HG03108 (cell line): ENCODE results near the gene SPRYD7.
A peak's percentile ranks its signal among the peaks of the same experiment; 100 is the strongest.
"Not testable (repeated sequence)": the region's sequence is repeated elsewhere in the genome, so short reads cannot be mapped to it uniquely, and the experiment has no call there.

Source experiments
- ATAC-seq: cut with Tn5 transposase; IDR thresholded peaks from one replicate; pipeline ENCODE4 v1.9.1; 2021; ENCODE audit warnings: moderate library complexity; ENCODE audit not compliant: unreplicated experiment

SPRYD7 gene

DNA sequence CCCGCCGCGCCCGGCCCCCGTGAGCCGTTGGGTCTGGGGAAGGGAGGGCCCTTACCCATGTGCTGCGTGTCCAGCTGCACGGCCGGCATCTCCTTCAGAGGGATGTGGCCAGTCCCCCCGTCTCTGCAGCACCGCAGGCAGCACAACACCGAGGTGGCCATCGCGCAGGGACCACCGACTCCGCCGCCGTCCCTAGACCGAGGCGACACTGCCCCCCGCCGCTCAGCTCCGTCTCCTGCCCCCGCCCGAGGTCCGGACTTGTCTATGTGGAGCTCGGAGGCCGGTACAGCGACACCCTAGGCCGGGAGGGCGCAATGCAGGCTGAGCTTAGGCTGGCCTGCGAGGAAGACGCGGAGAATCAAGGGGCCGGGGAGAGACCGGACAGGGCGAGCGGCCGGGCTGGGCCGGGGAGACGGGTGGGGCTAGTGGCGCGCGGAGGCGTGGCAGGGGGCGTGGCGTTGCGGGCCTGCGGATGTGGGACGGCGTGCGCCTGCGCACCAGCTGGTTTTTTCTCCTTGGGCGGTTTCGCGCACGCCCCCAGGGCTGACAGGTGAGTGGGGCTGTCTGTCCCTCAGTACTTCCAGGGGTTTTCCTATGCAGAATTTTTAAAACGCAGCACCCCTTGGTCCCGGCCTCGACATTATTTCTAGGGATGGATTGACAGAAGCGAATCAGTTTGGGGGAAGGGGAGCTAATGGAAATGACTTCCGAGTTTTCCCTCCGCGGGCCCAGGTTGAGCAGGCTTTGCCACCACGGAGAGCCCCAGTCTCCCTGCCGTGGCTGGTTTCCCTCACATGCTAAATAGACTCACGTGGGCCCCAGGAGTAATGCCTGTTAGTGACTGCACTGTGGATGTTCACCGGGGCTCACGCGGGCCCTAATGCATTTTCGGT is at the start of gene SPRYD7:
Gene SPRYD7, minus strand, starts transcription at position 266 of the 893 bp plus-strand sequence. Its CDS starts 105 bp downstream, at position 161.
- peak; percentile 99 for ATAC-seq

DNA sequence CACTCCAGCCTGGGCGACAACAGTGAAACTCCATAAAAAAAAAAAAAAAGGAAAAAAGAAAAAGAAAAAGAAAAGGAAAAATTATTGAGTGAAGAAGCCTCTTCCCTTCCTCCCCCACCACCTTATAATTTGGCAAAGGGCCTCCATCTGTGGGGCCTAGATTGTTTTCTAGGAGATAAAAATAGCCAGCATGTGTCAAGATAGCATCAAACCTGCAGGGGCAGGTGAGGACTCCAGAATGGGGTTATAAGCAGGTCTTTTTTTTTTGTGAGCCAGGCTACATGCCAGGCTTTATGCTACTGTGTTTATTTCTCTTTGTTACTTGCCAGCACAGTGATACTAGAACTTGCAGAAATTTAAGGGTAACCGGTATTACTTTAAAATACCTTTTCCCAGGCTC is 49.0 kb upstream of the SPRYD7 start:
- ATAC-seq = no peak

DNA sequence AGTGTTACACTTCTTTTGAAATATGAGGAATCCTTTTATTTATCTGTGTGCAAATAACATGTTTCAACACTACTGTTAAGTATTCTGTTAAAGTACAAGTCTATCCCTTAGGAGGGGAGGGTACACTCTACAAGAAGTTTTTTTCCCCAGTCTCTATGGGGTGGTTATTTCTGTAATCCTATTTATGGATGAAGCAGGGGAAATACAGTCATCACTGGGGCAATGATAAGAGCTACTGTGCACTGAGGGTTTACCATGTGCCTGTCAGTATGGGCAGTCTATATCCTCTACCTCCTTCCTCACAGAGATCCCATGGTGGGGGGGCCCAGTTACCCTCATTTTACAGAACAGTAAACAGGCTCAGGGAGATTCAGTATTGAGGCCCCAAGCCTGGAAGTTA is 44.1 kb upstream of the SPRYD7 start:
- ATAC-seq = no peak

DNA sequence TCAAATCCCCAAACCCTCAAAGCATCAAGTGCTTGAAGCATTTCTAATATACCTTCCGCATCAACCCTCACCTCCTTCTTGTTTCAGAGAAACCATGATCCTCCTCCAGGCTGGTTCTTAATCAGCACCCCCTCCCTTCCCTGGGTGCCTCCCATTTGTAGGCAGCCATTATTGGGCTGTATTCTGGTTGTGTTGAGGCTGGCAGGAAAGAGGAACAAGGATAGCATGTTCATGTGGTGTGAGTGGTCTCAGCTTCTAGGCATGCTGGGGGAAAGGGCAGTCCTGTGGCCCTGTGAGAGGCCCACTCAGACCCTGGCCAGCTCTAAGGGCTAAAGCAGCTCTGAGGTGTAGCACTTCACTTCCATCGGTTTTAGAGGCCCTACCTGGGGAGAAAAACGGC is 41.9 kb upstream of the SPRYD7 start:
- ATAC-seq = no peak

GRCh38 chr13:49976314-49977258 is 40.4 kb upstream of the SPRYD7 start:
- ATAC-seq = no peak

DNA sequence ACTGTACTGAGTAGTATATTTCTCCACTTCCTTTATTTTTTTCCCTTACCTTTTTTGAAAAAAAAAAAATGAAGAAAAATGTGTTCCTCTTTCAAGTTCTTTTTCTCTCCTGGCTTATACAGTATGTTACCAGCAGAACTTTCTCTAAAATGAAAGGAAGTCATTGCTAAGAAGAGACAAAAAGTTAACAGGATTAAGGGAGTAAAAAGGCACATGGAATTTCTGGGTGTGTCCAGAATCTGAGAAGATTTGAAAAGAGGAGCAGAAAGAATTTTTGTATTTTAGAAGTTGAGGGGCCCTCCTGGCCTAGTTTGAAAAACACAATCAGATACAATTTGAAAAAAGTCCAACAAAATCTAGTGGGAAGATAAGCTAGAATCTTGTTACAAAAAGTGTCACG is 39.7 kb upstream of the SPRYD7 start:
- ATAC-seq = no peak

- ATAC-seq = no peak
These were observed 36.6 kb upstream of the SPRYD7 start for GRCh38 chr13:49972709-49973108.

DNA sequence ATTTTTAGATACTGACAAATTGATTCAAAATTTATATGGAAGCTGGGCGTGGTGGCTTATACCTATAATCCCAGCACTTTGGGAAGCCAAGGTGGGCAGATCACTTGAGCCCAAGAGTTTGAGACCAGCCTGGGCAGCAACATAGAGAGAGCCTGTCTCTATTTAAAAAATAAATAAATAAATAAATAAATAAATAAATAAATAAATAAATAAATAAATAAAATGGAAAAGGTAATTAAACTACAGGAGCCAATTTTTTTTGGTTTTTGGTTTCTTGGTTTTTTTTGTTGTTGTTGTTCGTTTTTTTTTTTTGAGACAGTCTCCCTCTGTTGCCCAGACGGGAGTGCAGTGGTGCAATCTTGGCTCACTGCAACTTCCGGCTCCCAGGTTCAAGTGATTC is 31.3 kb upstream of the SPRYD7 start:
- ATAC-seq = no peak

GRCh38 chr13:49958321-49958720 is 22.2 kb upstream of the SPRYD7 start:
- no peak for ATAC-seq

DNA sequence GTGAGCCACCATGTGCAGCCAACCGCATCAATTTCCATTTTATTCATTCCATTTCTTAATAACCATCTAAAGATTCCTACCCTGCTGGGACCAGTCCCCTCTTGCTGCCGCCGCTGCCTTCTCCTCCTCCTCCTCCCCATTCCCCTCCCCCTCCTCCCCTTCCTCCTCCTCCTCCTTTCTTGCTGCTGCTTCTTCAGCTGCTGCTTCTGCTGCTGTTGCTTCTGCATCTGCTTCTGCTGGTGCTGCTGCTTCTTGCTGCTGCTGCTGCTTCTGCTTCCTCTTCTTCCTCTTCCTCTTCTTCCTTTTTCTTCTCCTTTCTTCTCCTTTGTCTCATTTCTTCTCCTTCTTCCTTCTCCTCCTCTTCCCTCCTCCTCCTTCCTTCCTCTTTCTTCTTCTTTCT is 20.0 kb upstream of the SPRYD7 start:
- no peak for ATAC-seq

DNA sequence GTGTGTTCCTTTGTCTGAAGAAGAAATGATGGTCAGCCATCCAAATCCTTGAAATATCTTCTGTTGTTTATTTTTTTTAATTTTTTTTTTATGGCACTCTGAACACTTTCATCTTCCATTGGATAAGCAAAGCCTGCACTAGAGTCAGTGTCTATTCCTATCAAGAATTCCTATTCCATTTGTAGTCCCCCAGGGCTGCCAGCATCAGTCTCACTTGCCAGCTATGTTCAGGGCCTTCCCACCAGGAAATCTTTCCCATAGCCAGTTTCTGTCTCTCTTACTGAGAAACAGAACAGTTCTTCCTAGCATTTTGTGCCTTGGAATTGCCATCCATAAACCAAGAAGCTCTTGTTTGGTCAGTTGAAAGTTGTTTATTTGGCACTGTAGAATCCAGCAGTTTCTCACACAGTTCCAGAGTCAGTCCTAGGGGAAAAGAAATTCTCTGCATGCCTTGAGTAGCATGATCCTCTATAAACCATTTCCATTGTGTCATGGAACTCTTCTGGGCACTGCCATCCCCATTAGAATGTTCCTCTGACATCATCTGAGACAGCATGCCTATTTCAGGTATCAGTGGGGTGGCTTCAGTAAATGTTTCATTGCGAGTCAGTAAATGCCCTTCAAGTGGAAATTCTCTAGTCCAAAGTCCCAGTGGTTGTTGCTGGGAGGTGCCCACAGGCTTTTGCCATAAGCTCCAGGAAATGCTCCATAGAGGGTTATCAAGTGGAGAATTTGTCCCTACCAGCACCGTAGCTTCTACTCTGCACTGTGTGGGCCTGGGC is 18.7 kb upstream of the SPRYD7 start:
- no peak for ATAC-seq

- ATAC-seq = no peak
These were observed 17.4 kb upstream of the SPRYD7 start for GRCh38 chr13:49953560-49953959.

DNA sequence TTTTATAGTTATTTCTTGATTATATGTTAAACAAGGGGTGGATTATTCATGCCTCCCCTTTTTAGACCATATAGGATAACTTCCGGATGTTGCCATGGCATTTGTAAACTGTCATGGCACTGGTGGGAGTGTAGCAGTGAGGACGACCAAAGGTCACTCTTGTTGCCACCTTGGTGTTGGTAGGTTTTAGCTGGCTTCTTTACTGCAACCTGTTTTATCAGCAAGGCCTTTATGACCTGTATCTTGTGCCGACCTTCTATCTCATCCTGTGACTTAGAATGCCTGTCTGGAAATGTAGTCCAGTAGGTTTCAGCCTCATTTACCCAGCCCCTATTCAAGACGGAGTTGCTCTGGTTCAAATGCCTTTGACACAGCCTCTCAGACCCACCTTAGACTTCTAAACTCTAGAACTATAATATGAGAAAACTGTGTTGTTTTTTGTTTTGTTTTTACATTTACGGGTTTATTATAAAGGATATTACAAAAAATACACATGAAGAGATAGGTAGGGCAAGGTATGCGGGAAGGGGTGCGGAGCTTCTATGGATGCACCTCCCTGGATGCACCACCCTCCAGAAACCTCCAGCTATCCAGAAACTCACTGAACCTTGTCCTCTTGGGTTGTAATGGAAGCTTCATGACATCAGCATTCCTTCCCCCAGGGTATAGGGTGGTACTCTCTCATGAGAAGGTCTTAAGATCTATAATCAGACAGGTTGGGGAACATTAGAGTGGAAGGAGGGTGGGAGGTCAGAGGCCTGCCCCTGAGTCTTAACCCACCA is 15.8 kb upstream of the SPRYD7 start:
- ATAC-seq = no peak

GRCh38 chr13:49948777-49949270 is 12.7 kb upstream of the SPRYD7 start:
- ATAC-seq = not testable (repeated sequence)

DNA sequence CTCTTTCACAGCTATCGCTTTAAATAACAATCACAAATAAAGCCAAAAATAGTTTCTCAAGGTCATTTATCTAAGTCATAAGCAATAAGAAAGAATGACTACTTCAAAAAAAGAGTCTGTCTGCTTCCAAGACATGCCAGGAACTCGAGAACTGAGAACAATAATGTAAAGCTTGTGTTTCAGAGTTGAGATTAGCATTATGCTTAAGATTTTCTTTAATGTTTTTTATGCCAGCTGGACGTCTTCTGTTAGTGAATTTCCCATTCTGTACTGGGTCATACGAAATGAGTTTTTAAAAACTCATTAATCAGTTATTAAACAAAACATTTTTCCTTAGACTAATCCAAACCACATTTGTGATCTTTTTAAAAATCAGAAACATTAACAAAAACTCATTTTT is 3.2 kb upstream of the SPRYD7 start:
- no peak for ATAC-seq

DNA sequence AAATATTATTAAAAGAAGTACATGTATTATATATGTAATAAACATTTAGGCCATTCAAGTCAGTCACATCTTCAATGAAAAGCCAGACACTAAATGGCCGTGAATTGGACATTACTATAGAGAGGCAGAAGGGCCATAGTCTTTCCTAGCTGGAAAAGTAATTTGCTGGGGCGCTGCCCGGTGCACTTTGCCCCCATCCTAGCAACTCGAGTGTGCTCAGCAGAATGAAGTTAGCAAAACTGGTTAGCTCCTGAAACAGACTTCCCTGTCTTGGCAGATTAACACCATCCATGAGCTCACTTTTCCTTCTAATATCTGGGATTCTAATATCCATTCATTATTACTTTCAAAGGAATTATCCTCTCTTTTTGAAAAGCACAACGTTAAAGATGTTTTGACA is 2.8 kb upstream of the SPRYD7 start:
- ATAC-seq = no peak

GRCh38 chr13:49938314-49938713 is 2.2 kb upstream of the SPRYD7 start:
- ATAC-seq = no peak

DNA sequence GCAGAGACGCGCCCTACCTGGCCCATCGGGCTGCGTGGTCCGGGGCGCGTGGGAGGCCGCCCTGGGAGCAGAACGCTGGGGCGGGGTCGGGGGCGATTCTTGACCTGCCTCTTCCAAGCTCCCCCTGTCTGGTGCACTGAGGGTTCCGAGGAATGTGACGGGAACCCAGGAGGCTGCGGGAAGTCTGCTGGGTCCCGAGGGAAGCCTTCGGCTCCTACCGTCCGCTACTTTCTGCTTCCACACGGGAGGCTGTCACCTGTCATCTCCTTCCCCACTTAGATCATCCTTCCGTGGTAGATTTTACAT is 781 bp upstream of the SPRYD7 start:
- ATAC-seq = peak; percentile 0

DNA sequence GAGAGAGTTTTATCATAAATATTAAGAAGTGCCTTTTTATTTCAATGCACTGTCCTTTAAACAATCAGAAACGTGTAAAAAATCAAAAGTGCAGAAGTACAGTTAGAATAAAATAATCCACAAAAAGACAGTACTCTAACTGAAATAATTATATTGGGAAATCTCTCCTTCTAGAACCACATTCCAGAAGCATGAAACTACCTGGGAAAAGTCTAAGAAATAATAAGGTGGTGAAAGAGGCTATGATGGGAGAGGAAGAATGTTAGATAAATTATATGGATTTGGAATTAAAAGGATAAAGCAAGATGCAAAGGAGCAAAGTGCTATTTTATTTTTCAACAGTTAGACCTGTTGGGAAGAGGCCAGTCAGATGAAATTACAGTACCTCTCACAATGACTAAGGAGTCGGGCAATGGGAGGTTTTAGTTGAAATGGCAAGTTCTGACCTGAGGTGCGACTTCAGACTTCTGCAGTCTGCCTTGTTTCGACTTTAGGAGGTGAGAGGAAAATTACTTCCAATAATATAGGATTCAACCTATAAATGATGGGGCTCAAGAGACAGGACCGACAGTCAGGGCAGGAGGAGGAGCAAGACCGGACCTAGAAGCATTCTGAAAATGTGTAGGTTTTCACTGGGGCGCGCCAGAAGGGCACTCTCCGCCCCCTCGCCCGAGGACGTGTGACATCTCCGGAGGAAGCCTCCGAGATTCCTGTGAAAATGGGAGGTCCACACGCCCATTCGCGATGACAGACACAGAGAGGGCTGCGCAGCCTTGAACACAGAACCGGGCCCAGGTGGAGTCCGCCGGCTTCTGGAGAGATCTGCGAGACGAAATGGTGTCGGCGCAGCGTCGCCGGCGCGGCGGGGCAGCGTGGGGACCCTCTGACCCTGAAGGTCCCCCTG is 717 bp downstream of the SPRYD7 start:
- ATAC-seq = peak; percentile 15
